ENCODE measurements around the gene CTU2. TPM values are rescaled to one million over a fixed set of nuclear protein-coding genes. Genes with fewer than 3 reads are reported as not detected.

The CTU2 gene
- total RNA-seq, 1 donor from 2014 or later = 20.7 TPM

- Mint-ChIP-seq H3K9me3 (ENCODE audit: low read depth) (no peaks in the 10 kb centered on the region), H3K4me1 (ENCODE audit: low read depth) (peaks cover 17% of the 10 kb centered on the region), H3K4me3 (ENCODE audit: unreplicated experiment) (no peak overlapping the region), H3K27me3 (ENCODE audit: low read depth) (no peaks in the 10 kb centered on the region), H3K27ac (ENCODE audit: unreplicated experiment) (no peak overlapping the region), H3K36me3 (ENCODE audit: low read depth) (peaks cover 4% of the 10 kb centered on the region)
- peak; percentile 14 for TF ChIP-seq CTCF (IDR thresholded peaks at IDR 0.05)
- DNase-seq (ENCODE audit: low spot score) = no peak
These were observed 46.9 kb downstream of the CTU2 start for GRCh38 chr16:88753191-88753590.

GRCh38 chr16:88753602-88754001 lies 47.3 kb downstream of the CTU2 start:
- no peak for TF ChIP-seq CTCF (IDR thresholded peaks at IDR 0.05)
- H3K4me3 Mint-ChIP-seq (ENCODE audit: unreplicated experiment) = no peak overlapping the region
- no peak overlapping the region for H3K27ac Mint-ChIP-seq (ENCODE audit: unreplicated experiment)
- no peaks in the 10 kb centered on the region for H3K27me3 Mint-ChIP-seq (ENCODE audit: low read depth)
- peaks cover 4% of the 10 kb centered on the region for H3K36me3 Mint-ChIP-seq (ENCODE audit: low read depth)
- no peak for DNase-seq (ENCODE audit: low spot score)
- no peaks in the 10 kb centered on the region for H3K9me3 Mint-ChIP-seq (ENCODE audit: low read depth)
- H3K4me1 Mint-ChIP-seq (ENCODE audit: low read depth) = peaks cover 21% of the 10 kb centered on the region

- H3K9me3 Mint-ChIP-seq (ENCODE audit: low read depth) = no peaks in the 10 kb centered on the region
- peaks cover 28% of the 10 kb centered on the region for H3K4me1 Mint-ChIP-seq (ENCODE audit: low read depth)
- H3K27ac Mint-ChIP-seq (ENCODE audit: unreplicated experiment) = no peak overlapping the region
- H3K36me3 Mint-ChIP-seq (ENCODE audit: low read depth) = peaks cover 4% of the 10 kb centered on the region
- no peak overlapping the region for H3K4me3 Mint-ChIP-seq (ENCODE audit: unreplicated experiment)
- TF ChIP-seq CTCF (IDR thresholded peaks at IDR 0.05) = no peak
- DNase-seq (ENCODE audit: low spot score) = no peak
- no peaks in the 10 kb centered on the region for H3K27me3 Mint-ChIP-seq (ENCODE audit: low read depth)
These were observed 48.0 kb downstream of the CTU2 start for GRCh38 chr16:88754109-88754911.

- Mint-ChIP-seq H3K36me3 (ENCODE audit: low read depth) (peaks cover 4% of the 10 kb centered on the region), H3K4me1 (ENCODE audit: low read depth) (peaks cover 34% of the 10 kb centered on the region), H3K9me3 (ENCODE audit: low read depth) (no peaks in the 10 kb centered on the region), H3K27me3 (ENCODE audit: low read depth) (no peaks in the 10 kb centered on the region), H3K27ac (ENCODE audit: unreplicated experiment) (peak overlapping the region; percentile 49), H3K4me3 (ENCODE audit: unreplicated experiment) (no peak overlapping the region)
- peak; percentile 77 for TF ChIP-seq CTCF (IDR thresholded peaks at IDR 0.05)
- DNase-seq (ENCODE audit: low spot score) = no peak
These were observed 48.8 kb downstream of the CTU2 start for GRCh38 chr16:88754912-88755744.

GRCh38 chr16:88755745-88756443 lies 49.6 kb downstream of the CTU2 start:
- Mint-ChIP-seq H3K9me3 (ENCODE audit: low read depth) (no peaks in the 10 kb centered on the region), H3K4me3 (ENCODE audit: unreplicated experiment) (no peak overlapping the region), H3K27ac (ENCODE audit: unreplicated experiment) (no peak overlapping the region), H3K27me3 (ENCODE audit: low read depth) (no peaks in the 10 kb centered on the region), H3K36me3 (ENCODE audit: low read depth) (peaks cover 4% of the 10 kb centered on the region), H3K4me1 (ENCODE audit: low read depth) (peaks cover 36% of the 10 kb centered on the region)
- DNase-seq (ENCODE audit: low spot score) = no peak
- peak; percentile 51 for TF ChIP-seq CTCF (IDR thresholded peaks at IDR 0.05)
